CD4-positive, alpha-beta memory T cell (primary cell): ENCODE measurements around the gene NAT16. TPM values are rescaled to one million over a fixed set of nuclear protein-coding genes. Genes with fewer than 3 reads are reported as not detected.
A peak's percentile ranks its signal among the peaks of the same experiment; 100 is the strongest.

ENCODE experiments used
- CTCF ChIA-PET: fragments of 350-600 bp; sonication (Branson Sonifier 250); formaldehyde crosslinking; loops from one replicate; lab custom pipeline; 2021; ENCODE audit warnings: inconsistent platforms; ENCODE audit not compliant: partially characterized antibody; lab: Charles Lee
- POLR2A ChIA-PET: fragments of 350-600 bp; sonication (Branson Sonifier 250); formaldehyde crosslinking; loops from one replicate; lab custom pipeline; 2021; ENCODE audit not compliant: partially characterized antibody; lab: Charles Lee
- DNase-seq, 5 donors: peaks; one replicate each; pipeline versions ENCODE4 v3.0.0 to v3.0.0-alpha.2; 2020 to 2022; ENCODE audit warnings: mixed read lengths in 1 of 5
- H3K27ac ChIP-seq: one replicate; pipeline ENCODE4 v1.7.0; 2013; ENCODE audit warnings: low read depth, low read length
- H3K27me3 ChIP-seq: 2 replicates; pipeline ENCODE4 v1.7.0; 2013; ENCODE audit warnings: mild to moderate bottlenecking, low read length, moderate library complexity; ENCODE audit not compliant: insufficient read depth
- H3K36me3 ChIP-seq: 2 replicates; pipeline ENCODE4 v1.7.0; 2013; ENCODE audit warnings: mild to moderate bottlenecking, low read length, moderate library complexity; ENCODE audit not compliant: insufficient read depth
- H3K4me1 ChIP-seq: 2 replicates; pipeline ENCODE4 v1.7.0; 2013; ENCODE audit warnings: mild to moderate bottlenecking, low read length, moderate library complexity; ENCODE audit not compliant: insufficient read depth
- H3K4me3 ChIP-seq, 2 donors: one replicate each; pipeline ENCODE4 v1.7.0; 2013; ENCODE audit warnings: low read length in 2 of 2, mild to moderate bottlenecking in 1 of 2
- H3K9me3 ChIP-seq, 2 donors: one replicate each; pipeline ENCODE4 v1.7.0; 2013; ENCODE audit warnings: low read length in 2 of 2, control low read depth in 1 of 2; ENCODE audit not compliant: control insufficient read depth in 1 of 2
- H3K27ac Mint-ChIP-seq, 7 donors: one replicate each; pipeline ENCODE4 v1.8.0; 2020 to 2021; ENCODE audit warnings: mixed read lengths in 7 of 7, mild to moderate bottlenecking in 6 of 7, inconsistent platforms in 3 of 7, moderate library complexity in 3 of 7
- H3K27me3 Mint-ChIP-seq, 2 donors: one replicate each; pipeline ENCODE4 v1.8.0; 2020 to 2021; ENCODE audit warnings: mixed read lengths in 2 of 2
- H3K36me3 Mint-ChIP-seq, 2 donors: one replicate each; pipeline ENCODE4 v1.8.0; 2020 to 2021; ENCODE audit warnings: mixed read lengths in 2 of 2, inconsistent platforms in 1 of 2, mild to moderate bottlenecking in 1 of 2
- H3K4me1 Mint-ChIP-seq, 4 donors: one replicate each; pipeline ENCODE4 v1.8.0; 2020 to 2021; ENCODE audit warnings: mixed read lengths in 4 of 4, mild to moderate bottlenecking in 1 of 4
- H3K4me3 Mint-ChIP-seq, 8 donors: one replicate each; pipeline ENCODE4 v1.8.0; 2020 to 2021; ENCODE audit warnings: mixed read lengths in 8 of 8, mild to moderate bottlenecking in 7 of 8, moderate library complexity in 6 of 8, inconsistent platforms in 3 of 8
- H3K9me3 Mint-ChIP-seq, 8 donors: one replicate each; pipeline ENCODE4 v1.8.0; 2020 to 2021; ENCODE audit warnings: mixed read lengths in 8 of 8, mild to moderate bottlenecking in 5 of 8, inconsistent platforms in 3 of 8, moderate library complexity in 1 of 8
- intact Hi-C: fragments of 100-400 bp; cut with micrococcal nuclease; formaldehyde crosslinking; loops from one replicate; pipeline ENCODE4 v1.15.1; 2023
- polyA plus RNA-seq, 2 donors: library from polyadenylated mRNA; unstranded; fragments of 300-500 nt; fragmentation: Illumina TruSeq; gene quantifications; one replicate each; pipeline ENCODE4 v1.2.3, GENCODE V29; 2021
- total RNA-seq, 2 experiments: library from RNA; stranded (reverse); gene quantifications; one replicate each; pipeline ENCODE4 v1.2.3, GENCODE V29; 2021

NAT16 gene
- total and polyA plus RNA-seq, 4 experiments from 2014 or later: not detected

GRCh38 chr7:101154693-101155102 lies 25.4 kb downstream of the NAT16 start:
- CTCF ChIA-PET: interaction anchor here (1.0 to 3.5 kb wide), 7 partner anchors 11 to 90 kb away, joined by 3 to 37 read pairs (median 7); partner anchors contain the start of gene FIS1
- intact Hi-C loops: loop anchor here (1.0 kb wide), 1 partner anchor 11 kb away; the partner anchor contains the start of gene VGF
- peaks cover 14% of the 10 kb centered on the region in 2 donors for H3K36me3 Mint-ChIP-seq
- Histone ChIP-seq H3K4me1 (peaks cover 13% of the 10 kb centered on the region), H3K27me3 (no peaks in the 10 kb centered on the region), H3K27ac (no peak overlapping the region), H3K36me3 (peaks cover 2% of the 10 kb centered on the region), H3K4me3 (peak overlapping the region; percentile 31 to 58), H3K9me3 (no peaks in the 10 kb centered on the region)
- peak overlapping the region; percentile 60 to 87 (median 82) for H3K4me3 Mint-ChIP-seq
- H3K9me3 Mint-ChIP-seq: no peaks in the 10 kb centered on the region
- peaks cover under 1% of the 10 kb centered on the region in 2 donors for H3K27me3 Mint-ChIP-seq
- peak overlapping the region in 3 of 7 donors; percentile 17 to 33 (median 24) for H3K27ac Mint-ChIP-seq
- no peak for DNase-seq
- peaks cover 6 to 15% (median 12%) of the 10 kb centered on the region in 4 donors for H3K4me1 Mint-ChIP-seq
- POLR2A ChIA-PET: interaction anchor here (1.0 to 1.1 kb wide), 2 partner anchors 13 to 63 kb away, joined by 3 to 5 read pairs; partner anchors contain the start of gene ZNHIT1

GRCh38 chr7:101153969-101154692 lies 26.0 kb downstream of the NAT16 start, which contains the start of gene AP1S1:
TSS of gene AP1S1 (plus strand) at chr7:101154476. CDS start at chr7:101154515, 39 bp downstream.
- H3K4me3 Mint-ChIP-seq: peak within 1 kb of the TSS; percentile 81 to 92 (median 86)
- peak; percentile 90 to 93 (median 91) for DNase-seq
- ChIA-PET CTCF (interaction anchor here (1.0 to 3.0 kb wide), 3 partner anchors 10 to 22 kb away, joined by 3 to 37 read pairs (median 3); no protein-coding TSS in a partner anchor), POLR2A (interaction anchor here (1.0 kb wide), 1 partner anchor 63 kb away, joined by 3 read pairs; the partner anchor contains the start of gene PLOD3)
- peaks cover 11% of the 10 kb centered on the region in 2 donors for H3K36me3 Mint-ChIP-seq
- H3K27ac Mint-ChIP-seq: peak within 1 kb of the TSS; percentile 73 to 97 (median 87)
- H3K27me3 Mint-ChIP-seq: peaks cover 3 to 4% of the 10 kb centered on the region in 2 donors
- no peaks in the 10 kb centered on the region for H3K9me3 Mint-ChIP-seq
- no peaks in the 10 kb centered on the region for H3K9me3 ChIP-seq
- H3K36me3 ChIP-seq: peaks cover 2% of the 10 kb centered on the region
- peaks cover 13% of the 10 kb centered on the region for H3K4me1 ChIP-seq
- H3K4me3 ChIP-seq: peak within 1 kb of the TSS; percentile 31 to 58
- H3K27me3 ChIP-seq: no peaks in the 10 kb centered on the region
- H3K27ac ChIP-seq: no peak within 1 kb of the TSS
- intact Hi-C loops: loop anchor here (1.0 kb wide), 1 partner anchor 11 kb away; the partner anchor contains the start of gene VGF
- H3K4me1 Mint-ChIP-seq: peaks cover 6 to 15% (median 12%) of the 10 kb centered on the region in 4 donors

GRCh38 chr7:101151908-101152651 lies 28.0 kb downstream of the NAT16 start:
- H3K4me3 Mint-ChIP-seq: peak overlapping the region in 2 of 8 donors; percentile 24 to 31
- intact Hi-C loops: no loop called here
- POLR2A ChIA-PET: interaction anchor here (1.0 kb wide), 1 partner anchor 8 kb away, joined by 3 read pairs; no protein-coding TSS in a partner anchor

GRCh38 chr7:101140746-101141382 lies 39.2 kb downstream of the NAT16 start:
- ChIA-PET CTCF (interaction anchor here (0.7 to 10.0 kb wide), 8 partner anchors 12 to 246 kb away, joined by 3 to 195 read pairs (median 4); partner anchors contain the start of gene SERPINE1), POLR2A (interaction anchor here (0.6 kb wide), 1 partner anchor 46 kb away, joined by 3 read pairs; no protein-coding TSS in a partner anchor)
- no peaks in the 10 kb centered on the region for H3K9me3 ChIP-seq
- Mint-ChIP-seq H3K4me3 (no peak overlapping the region), H3K27ac (peak overlapping the region in 2 of 7 donors; percentile 7 to 46), H3K9me3 (peaks cover 0 to 3% (median 0%) of the 10 kb centered on the region in 8 donors), H3K27me3 (peaks cover 12 to 17% of the 10 kb centered on the region in 2 donors), H3K4me1 (peaks cover 5 to 26% (median 10%) of the 10 kb centered on the region in 4 donors), H3K36me3 (no peaks in the 10 kb centered on the region)
- peaks cover 13% of the 10 kb centered on the region for H3K4me1 ChIP-seq
- intact Hi-C loops: no loop called here
- no peaks in the 10 kb centered on the region for H3K36me3 ChIP-seq
- DNase-seq: no peak
- no peak overlapping the region for H3K4me3 ChIP-seq
- H3K27ac ChIP-seq: no peak overlapping the region
- H3K27me3 ChIP-seq: no peaks in the 10 kb centered on the region

More at GRCh38 chr7:101151908-101152651, 28.0 kb downstream of the NAT16 start:
- Histone ChIP-seq H3K4me1 (peaks cover 13% of the 10 kb centered on the region), H3K4me3 (no peak overlapping the region), H3K27me3 (no peaks in the 10 kb centered on the region), H3K36me3 (peaks cover under 1% of the 10 kb centered on the region), H3K27ac (no peak overlapping the region), H3K9me3 (no peaks in the 10 kb centered on the region)
- peaks cover 0 to 5% of the 10 kb centered on the region in 2 donors for H3K36me3 Mint-ChIP-seq
- DNase-seq: no peak
- peaks cover 6 to 23% (median 16%) of the 10 kb centered on the region in 4 donors for H3K4me1 Mint-ChIP-seq
- peaks cover 5 to 7% of the 10 kb centered on the region in 2 donors for H3K27me3 Mint-ChIP-seq
- H3K27ac Mint-ChIP-seq: peak overlapping the region in 2 of 7 donors; percentile 32 to 46
- CTCF ChIA-PET: interaction anchor here (0.7 to 3.0 kb wide), 4 partner anchors 8 to 92 kb away, joined by 3 to 37 read pairs (median 4); partner anchors contain the start of gene FIS1
- no peaks in the 10 kb centered on the region for H3K9me3 Mint-ChIP-seq

GRCh38 chr7:101140339-101140699 lies 39.8 kb downstream of the NAT16 start:
- H3K4me3 Mint-ChIP-seq: no peak overlapping the region

GRCh38 chr7:101138213-101138870 lies 41.8 kb downstream of the NAT16 start:
- Mint-ChIP-seq H3K4me1 (peaks cover 3 to 22% (median 8%) of the 10 kb centered on the region in 4 donors), H3K36me3 (no peaks in the 10 kb centered on the region), H3K9me3 (peaks cover 0 to 4% (median 0%) of the 10 kb centered on the region in 8 donors), H3K4me3 (peak overlapping the region in 4 of 8 donors; percentile 24 to 76 (median 52)), H3K27ac (peak overlapping the region in 6 of 7 donors; percentile 51 to 81 (median 80)), H3K27me3 (peaks cover 13 to 14% of the 10 kb centered on the region in 2 donors)
- ChIA-PET POLR2A (no interaction called here), CTCF (interaction anchor here (1.2 to 10.0 kb wide), 4 partner anchors 12 to 143 kb away, joined by 3 to 195 read pairs (median 94); partner anchors contain the start of gene SERPINE1)
- peak; percentile 43 to 95 (median 52) for DNase-seq
- no peaks in the 10 kb centered on the region for H3K36me3 ChIP-seq
- no peaks in the 10 kb centered on the region for H3K27me3 ChIP-seq
- no peak overlapping the region for H3K27ac ChIP-seq
- no peaks in the 10 kb centered on the region for H3K9me3 ChIP-seq
- no peak overlapping the region for H3K4me3 ChIP-seq
- peaks cover 8% of the 10 kb centered on the region for H3K4me1 ChIP-seq
- intact Hi-C loops: no loop called here

More at GRCh38 chr7:101140339-101140699, 39.8 kb downstream of the NAT16 start:
- intact Hi-C loops: no loop called here
- no peaks in the 10 kb centered on the region for H3K36me3 Mint-ChIP-seq
- ChIA-PET POLR2A (no interaction called here), CTCF (interaction anchor here (1.6 to 10.0 kb wide), 4 partner anchors 14 to 141 kb away, joined by 3 to 195 read pairs (median 123); partner anchors contain the start of gene SERPINE1)
- H3K4me1 Mint-ChIP-seq: peaks cover 5 to 26% (median 10%) of the 10 kb centered on the region in 4 donors
- Histone ChIP-seq H3K4me1 (peaks cover 13% of the 10 kb centered on the region), H3K36me3 (no peaks in the 10 kb centered on the region), H3K4me3 (no peak overlapping the region), H3K9me3 (no peaks in the 10 kb centered on the region), H3K27ac (no peak overlapping the region), H3K27me3 (no peaks in the 10 kb centered on the region)
- peaks cover 0 to 3% (median 0%) of the 10 kb centered on the region in 8 donors for H3K9me3 Mint-ChIP-seq
- H3K27me3 Mint-ChIP-seq: peaks cover 11 to 17% of the 10 kb centered on the region in 2 donors
- DNase-seq: no peak
- H3K27ac Mint-ChIP-seq: peak overlapping the region in 2 of 7 donors; percentile 7 to 36
